Duodenal mucosa (tissue), 2 donors: ENCODE measurements around the gene ABCA12.

Experiments
- H3K27ac ChIP-seq: one replicate; pipeline ENCODE4 v1.7.0; 2013; ENCODE audit warnings: low read depth, low read length
- H3K27me3 ChIP-seq, 2 donors: one replicate each; pipeline ENCODE4 v1.7.0; 2013; ENCODE audit warnings: low read length in 2 of 2, control low read depth in 1 of 2; ENCODE audit not compliant: insufficient read depth in 2 of 2, control insufficient read depth in 1 of 2
- H3K36me3 ChIP-seq, 2 donors: one replicate each; pipeline ENCODE4 v1.7.0; 2013; ENCODE audit warnings: low read length in 2 of 2, control low read depth in 1 of 2; ENCODE audit not compliant: insufficient read depth in 2 of 2, control insufficient read depth in 1 of 2
- H3K4me1 ChIP-seq, 2 donors: one replicate each; pipeline ENCODE4 v1.7.0; 2013; ENCODE audit warnings: low read length in 2 of 2, control low read depth in 1 of 2; ENCODE audit not compliant: insufficient read depth in 2 of 2, control insufficient read depth in 1 of 2
- H3K4me3 ChIP-seq, 2 donors: one replicate each; pipeline ENCODE4 v1.7.0; 2013; ENCODE audit warnings: low read length in 2 of 2, low read depth in 1 of 2
- H3K9ac ChIP-seq, 2 donors: one replicate each; pipeline ENCODE4 v1.7.0; 2013; ENCODE audit warnings: low read length in 2 of 2, low read depth in 1 of 2
- H3K9me3 ChIP-seq, 2 donors: one replicate each; pipeline ENCODE4 v1.7.0; 2013; ENCODE audit warnings: low read length in 2 of 2, control low read depth in 1 of 2; ENCODE audit not compliant: control insufficient read depth in 1 of 2

The ABCA12 gene

GRCh38 chr2:215049341-215049740 is 89.1 kb downstream of the ABCA12 start:
- Histone ChIP-seq H3K9me3 (peaks cover 0 to 2% of the 10 kb centered on the region in 2 donors), H3K36me3 (no peaks in the 10 kb centered on the region), H3K4me3 (no peak overlapping the region), H3K4me1 (no peaks in the 10 kb centered on the region), H3K27me3 (no peaks in the 10 kb centered on the region), H3K27ac (no peak overlapping the region), H3K9ac (no peak overlapping the region)

- no peak overlapping the region for H3K27ac ChIP-seq
- no peaks in the 10 kb centered on the region for H3K36me3 ChIP-seq
- H3K4me1 ChIP-seq, result no peaks in the 10 kb centered on the region
- no peaks in the 10 kb centered on the region for H3K27me3 ChIP-seq
- no peak overlapping the region for H3K4me3 ChIP-seq
- no peak overlapping the region for H3K9ac ChIP-seq
- H3K9me3 ChIP-seq, result no peaks in the 10 kb centered on the region
Measured at GRCh38 chr2:215038421-215038820, 100.0 kb downstream of the ABCA12 start.

- no peaks in the 10 kb centered on the region for H3K4me1 ChIP-seq
- H3K36me3 ChIP-seq, result no peaks in the 10 kb centered on the region
- no peak overlapping the region for H3K9ac ChIP-seq
- H3K4me3 ChIP-seq, result no peak overlapping the region
- H3K9me3 ChIP-seq, result no peaks in the 10 kb centered on the region
- no peak overlapping the region for H3K27ac ChIP-seq
- H3K27me3 ChIP-seq, result no peaks in the 10 kb centered on the region
Measured at GRCh38 chr2:215036314-215036713, 102.1 kb downstream of the ABCA12 start.

GRCh38 chr2:215034154-215034553 is 104.3 kb downstream of the ABCA12 start:
- no peak overlapping the region for H3K4me3 ChIP-seq
- no peaks in the 10 kb centered on the region for H3K36me3 ChIP-seq
- no peaks in the 10 kb centered on the region for H3K4me1 ChIP-seq
- no peaks in the 10 kb centered on the region for H3K9me3 ChIP-seq
- no peak overlapping the region for H3K27ac ChIP-seq
- no peaks in the 10 kb centered on the region for H3K27me3 ChIP-seq
- no peak overlapping the region for H3K9ac ChIP-seq

- H3K27ac ChIP-seq, result no peak overlapping the region
- no peak overlapping the region for H3K4me3 ChIP-seq
- no peaks in the 10 kb centered on the region for H3K4me1 ChIP-seq
- H3K9ac ChIP-seq, result no peak overlapping the region
- no peaks in the 10 kb centered on the region for H3K9me3 ChIP-seq
- no peaks in the 10 kb centered on the region for H3K27me3 ChIP-seq
- no peaks in the 10 kb centered on the region for H3K36me3 ChIP-seq
Measured at GRCh38 chr2:215032153-215032552, 106.3 kb downstream of the ABCA12 start.

- Histone ChIP-seq H3K36me3 (no peaks in the 10 kb centered on the region), H3K4me1 (no peaks in the 10 kb centered on the region), H3K27ac (no peak overlapping the region), H3K27me3 (no peaks in the 10 kb centered on the region), H3K9ac (no peak overlapping the region), H3K9me3 (no peaks in the 10 kb centered on the region), H3K4me3 (no peak overlapping the region)
Measured at GRCh38 chr2:215031321-215031720, 107.1 kb downstream of the ABCA12 start.

GRCh38 chr2:215029936-215030335 is 108.5 kb downstream of the ABCA12 start:
- H3K9ac ChIP-seq, result no peak overlapping the region
- no peak overlapping the region for H3K4me3 ChIP-seq
- H3K9me3 ChIP-seq, result no peaks in the 10 kb centered on the region
- H3K27me3 ChIP-seq, result no peaks in the 10 kb centered on the region
- H3K36me3 ChIP-seq, result no peaks in the 10 kb centered on the region
- no peaks in the 10 kb centered on the region for H3K4me1 ChIP-seq
- no peak overlapping the region for H3K27ac ChIP-seq

- H3K4me3 ChIP-seq, result no peak overlapping the region
- no peak overlapping the region for H3K9ac ChIP-seq
- H3K4me1 ChIP-seq, result no peaks in the 10 kb centered on the region
- H3K27me3 ChIP-seq, result no peaks in the 10 kb centered on the region
- H3K36me3 ChIP-seq, result no peaks in the 10 kb centered on the region
- H3K9me3 ChIP-seq, result no peaks in the 10 kb centered on the region
- no peak overlapping the region for H3K27ac ChIP-seq
Measured at GRCh38 chr2:215028231-215028630, 110.2 kb downstream of the ABCA12 start.

GRCh38 chr2:215027779-215028178 is 110.6 kb downstream of the ABCA12 start:
- Histone ChIP-seq H3K9me3 (no peaks in the 10 kb centered on the region), H3K4me3 (no peak overlapping the region), H3K9ac (no peak overlapping the region), H3K27ac (no peak overlapping the region), H3K4me1 (no peaks in the 10 kb centered on the region), H3K27me3 (no peaks in the 10 kb centered on the region), H3K36me3 (no peaks in the 10 kb centered on the region)

GRCh38 chr2:215022910-215023309 is 115.5 kb downstream of the ABCA12 start:
- Histone ChIP-seq H3K27ac (no peak overlapping the region), H3K4me3 (no peak overlapping the region), H3K36me3 (no peaks in the 10 kb centered on the region), H3K4me1 (no peaks in the 10 kb centered on the region), H3K27me3 (no peaks in the 10 kb centered on the region), H3K9me3 (no peaks in the 10 kb centered on the region), H3K9ac (no peak overlapping the region)

- Histone ChIP-seq H3K36me3 (no peaks in the 10 kb centered on the region), H3K9ac (no peak overlapping the region), H3K9me3 (no peaks in the 10 kb centered on the region), H3K27me3 (no peaks in the 10 kb centered on the region), H3K4me1 (no peaks in the 10 kb centered on the region), H3K4me3 (no peak overlapping the region), H3K27ac (no peak overlapping the region)
Measured at GRCh38 chr2:215022418-215022817, 116.0 kb downstream of the ABCA12 start.
